IgD-negative memory B cell (primary cell): ENCODE measurements around the gene AFF3. TPM values are rescaled to one million over a fixed set of nuclear protein-coding genes. Genes with fewer than 3 reads are reported as not detected.

ENCODE experiments used
- H3K27ac Mint-ChIP-seq, 3 donors: one replicate each; pipeline ENCODE4 v1.8.0; 2020 to 2022; ENCODE audit warnings: mild to moderate bottlenecking in 3 of 3, mixed read lengths in 3 of 3, moderate library complexity in 1 of 3
- H3K27me3 Mint-ChIP-seq: one replicate; pipeline ENCODE4 v1.8.0; 2021; ENCODE audit warnings: mixed read lengths
- H3K36me3 Mint-ChIP-seq: one replicate; pipeline ENCODE4 v1.8.0; 2020; ENCODE audit warnings: mild to moderate bottlenecking, mixed read lengths
- H3K4me1 Mint-ChIP-seq, 3 donors: one replicate each; pipeline ENCODE4 v1.8.0; 2020 to 2022; ENCODE audit warnings: mixed read lengths in 3 of 3, mild to moderate bottlenecking in 1 of 3
- H3K4me3 Mint-ChIP-seq, 4 donors: one replicate each; pipeline ENCODE4 v1.8.0; 2020 to 2022; ENCODE audit warnings: mild to moderate bottlenecking in 4 of 4, mixed read lengths in 4 of 4, moderate library complexity in 3 of 4
- H3K9me3 Mint-ChIP-seq, 3 donors: one replicate each; pipeline ENCODE4 v1.8.0; 2020 to 2021; ENCODE audit warnings: mixed read lengths in 3 of 3, mild to moderate bottlenecking in 1 of 3
- polyA plus RNA-seq: library from polyadenylated mRNA; unstranded; fragments of 300-500 nt; fragmentation: Illumina TruSeq; gene quantifications from one replicate; pipeline ENCODE4 v1.2.3, GENCODE V29; 2021

The AFF3 gene
- polyA plus RNA-seq, 1 donor from 2014 or later = 85.9 TPM

DNA sequence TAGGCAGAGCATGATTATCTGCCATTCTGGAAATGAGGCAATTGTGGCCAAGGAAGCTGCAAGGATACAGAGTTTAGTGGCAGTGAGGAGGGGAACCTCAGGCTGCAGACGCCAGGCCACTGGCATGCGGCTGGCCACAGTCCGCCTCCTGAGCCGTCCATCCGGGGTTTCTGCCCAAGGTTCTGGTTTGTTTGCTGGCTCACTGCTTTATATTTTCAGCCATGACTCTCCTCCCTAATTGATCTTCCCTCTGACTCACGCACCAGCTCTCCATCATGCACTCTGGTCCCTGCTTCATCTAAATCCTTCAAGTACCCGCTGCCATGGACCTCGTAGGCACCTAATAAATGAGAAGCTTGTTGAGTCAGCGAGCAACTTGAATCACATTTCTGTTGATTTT lies 544.8 kb downstream of the AFF3 start:
- Mint-ChIP-seq H3K9me3 (no peaks in the 10 kb centered on the region), H3K4me3 (no peak overlapping the region), H3K4me1 (peaks cover 0 to 3% (median 0%) of the 10 kb centered on the region in 3 donors), H3K27ac (peak overlapping the region in 1 of 3 donors; percentile 28), H3K36me3 (peaks cover 9% of the 10 kb centered on the region), H3K27me3 (no peaks in the 10 kb centered on the region)

DNA sequence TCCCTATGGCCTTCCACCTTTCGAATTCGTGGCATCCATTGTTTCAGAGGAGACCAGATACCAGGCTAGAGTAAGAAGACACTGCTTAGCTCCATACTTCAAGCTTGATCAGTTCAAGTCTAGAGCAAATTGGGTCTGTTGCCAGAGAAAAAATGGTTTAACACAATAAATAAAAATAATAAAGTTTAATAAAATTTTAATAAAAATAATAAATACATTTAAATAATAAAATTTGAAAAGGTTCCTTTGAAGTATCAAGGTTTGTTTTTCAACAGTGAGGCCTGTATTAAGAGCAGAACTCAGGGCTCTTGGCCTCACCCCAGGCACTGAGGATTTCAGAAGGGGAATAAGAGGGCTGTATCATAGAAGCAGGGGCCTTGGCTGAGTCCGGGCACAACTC lies 547.0 kb downstream of the AFF3 start:
- Mint-ChIP-seq H3K36me3 (peaks cover 9% of the 10 kb centered on the region), H3K4me1 (peaks cover 0 to 3% (median 0%) of the 10 kb centered on the region in 3 donors), H3K9me3 (no peaks in the 10 kb centered on the region), H3K4me3 (no peak overlapping the region), H3K27ac (no peak overlapping the region), H3K27me3 (no peaks in the 10 kb centered on the region)

DNA sequence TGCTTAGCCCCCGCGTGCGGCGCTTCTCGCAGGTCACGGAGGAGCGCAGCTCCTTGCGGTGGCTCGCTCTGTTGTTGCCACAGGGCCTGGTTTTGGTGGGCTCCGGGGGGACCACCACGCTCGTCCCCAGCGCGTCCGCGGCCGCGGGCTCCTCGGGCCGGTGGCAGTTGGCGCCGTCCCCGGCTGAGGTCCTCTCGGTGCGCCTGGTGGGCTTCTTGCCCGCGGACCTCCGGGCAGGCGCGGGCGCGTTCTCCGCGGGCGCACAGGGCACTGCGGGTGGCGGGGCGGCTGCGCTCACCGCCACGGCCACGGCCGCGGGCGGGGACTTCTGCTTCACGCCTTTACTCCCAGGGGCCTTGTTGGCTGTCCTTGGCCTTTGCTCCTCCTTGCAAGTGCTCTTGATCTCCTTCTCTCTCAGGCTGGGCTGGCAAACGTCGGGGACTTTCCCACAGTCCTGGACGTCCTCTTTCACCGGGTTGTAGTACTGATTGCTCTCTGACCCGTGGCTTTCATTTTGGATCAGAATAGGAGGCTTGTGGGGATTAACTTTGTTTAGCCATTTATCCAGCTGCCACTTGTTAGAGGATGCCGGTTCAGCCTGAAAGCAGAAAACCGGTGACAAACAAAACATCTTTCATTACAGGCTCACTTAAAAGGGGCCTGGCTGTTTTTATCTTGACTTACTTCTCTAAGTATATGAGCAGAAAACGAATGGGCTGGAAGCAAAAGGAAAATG lies 548.5 kb downstream of the AFF3 start:
- Mint-ChIP-seq H3K4me1 (peaks cover 0 to 5% (median 0%) of the 10 kb centered on the region in 3 donors), H3K4me3 (no peak overlapping the region), H3K27me3 (no peaks in the 10 kb centered on the region), H3K36me3 (peaks cover 5% of the 10 kb centered on the region), H3K9me3 (no peaks in the 10 kb centered on the region), H3K27ac (peak overlapping the region in 1 of 3 donors; percentile 37)

GRCh38 chr2:99576775-99577174 lies 565.6 kb downstream of the AFF3 start:
- Mint-ChIP-seq H3K27me3 (no peaks in the 10 kb centered on the region), H3K4me3 (no peak overlapping the region), H3K36me3 (peaks cover 4% of the 10 kb centered on the region), H3K27ac (no peak overlapping the region), H3K9me3 (no peaks in the 10 kb centered on the region), H3K4me1 (no peaks in the 10 kb centered on the region)

DNA sequence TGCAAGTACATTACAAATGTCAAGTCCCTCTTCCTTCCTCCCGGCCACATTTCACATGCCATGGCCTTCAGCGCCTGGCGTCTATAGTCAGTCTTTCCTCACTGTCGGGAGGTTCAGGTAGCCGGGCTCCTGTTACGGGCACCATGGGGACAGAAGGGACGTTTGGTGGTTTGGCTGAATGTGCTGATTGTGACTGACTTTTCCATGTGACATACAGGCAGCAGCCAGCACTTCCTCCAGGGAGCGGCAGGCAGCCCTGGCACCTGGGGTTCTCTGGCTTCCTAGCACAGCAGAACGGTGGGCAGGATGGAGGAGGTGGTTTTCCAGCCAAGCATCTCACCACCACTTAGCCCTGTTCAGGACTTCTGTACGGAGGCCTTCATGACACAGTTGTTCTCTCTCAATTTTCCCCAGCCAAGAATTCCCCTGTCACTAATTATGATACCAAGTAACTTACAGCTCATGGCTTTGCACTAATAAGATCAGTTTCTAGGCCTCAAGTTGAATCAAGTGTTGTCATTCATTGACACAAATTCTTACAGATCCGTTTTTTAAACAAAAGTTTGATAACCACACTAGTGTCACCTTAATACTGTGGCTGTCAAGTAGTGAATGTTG lies 568.6 kb downstream of the AFF3 start:
- H3K36me3 Mint-ChIP-seq = peaks cover 6% of the 10 kb centered on the region
- no peak overlapping the region for H3K27ac Mint-ChIP-seq
- no peak overlapping the region for H3K4me3 Mint-ChIP-seq
- H3K4me1 Mint-ChIP-seq = no peaks in the 10 kb centered on the region
- H3K9me3 Mint-ChIP-seq = no peaks in the 10 kb centered on the region
- no peaks in the 10 kb centered on the region for H3K27me3 Mint-ChIP-seq

DNA sequence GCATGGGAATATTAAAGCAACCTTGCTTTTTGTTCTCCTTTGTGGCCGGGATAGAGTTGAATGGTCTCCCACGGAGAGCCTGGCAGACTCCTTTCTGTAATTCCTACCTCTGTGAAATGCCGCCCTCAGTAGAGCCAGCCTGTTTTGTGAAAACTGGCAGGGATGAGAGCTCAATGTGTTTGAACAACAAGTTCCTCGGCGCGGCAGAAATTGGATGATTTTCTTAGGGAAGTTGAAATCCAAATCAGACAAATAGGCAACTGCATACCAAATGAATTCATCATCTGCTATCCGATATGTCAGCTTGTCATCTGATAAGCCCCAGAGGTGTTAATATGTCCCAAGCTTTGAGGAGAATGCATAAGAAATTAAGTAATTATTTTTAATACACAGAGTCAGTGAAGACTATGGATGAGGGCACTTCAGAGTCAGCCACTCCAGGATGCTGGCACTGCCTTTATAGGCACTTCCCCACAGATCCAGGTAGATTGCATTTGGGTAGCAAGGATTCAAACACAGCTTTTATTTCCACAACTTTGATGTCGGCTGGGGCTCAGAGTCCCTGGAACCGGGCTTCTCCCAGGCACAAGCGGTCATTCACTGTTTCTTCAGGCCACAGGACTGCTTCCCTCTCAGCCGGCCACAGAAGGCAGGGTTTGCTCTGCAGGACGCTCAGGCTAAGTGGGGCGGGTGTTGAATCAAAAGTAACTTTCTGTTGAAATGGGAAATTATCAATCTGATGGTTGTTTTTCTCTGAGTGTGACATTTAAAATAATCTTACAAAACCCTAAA lies 569.8 kb downstream of the AFF3 start:
- no peaks in the 10 kb centered on the region for H3K27me3 Mint-ChIP-seq
- no peaks in the 10 kb centered on the region for H3K9me3 Mint-ChIP-seq
- peak overlapping the region in 1 of 3 donors; percentile 47 for H3K27ac Mint-ChIP-seq
- no peak overlapping the region for H3K4me3 Mint-ChIP-seq
- H3K36me3 Mint-ChIP-seq = peaks cover 6% of the 10 kb centered on the region
- H3K4me1 Mint-ChIP-seq = no peaks in the 10 kb centered on the region

DNA sequence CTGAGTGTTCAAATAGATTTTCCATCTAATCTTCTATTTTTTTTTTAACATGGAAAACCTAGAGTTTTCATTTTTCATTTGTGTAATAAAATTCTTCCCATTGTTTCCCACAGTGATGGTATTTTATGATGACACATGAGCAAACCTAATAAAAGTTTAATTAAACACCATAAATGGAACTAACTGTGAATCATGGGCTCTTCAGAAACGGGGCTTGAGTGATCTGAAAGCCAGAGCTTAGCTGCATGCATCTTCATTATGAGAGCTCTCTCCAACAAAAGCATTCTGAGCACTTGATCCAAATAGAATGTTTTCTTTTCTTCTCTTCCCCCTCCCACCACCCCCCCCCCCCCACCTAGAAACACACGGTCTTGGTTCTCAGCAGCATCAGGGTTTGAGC lies 570.4 kb downstream of the AFF3 start:
- Mint-ChIP-seq H3K36me3 (peaks cover 8% of the 10 kb centered on the region), H3K27ac (no peak overlapping the region), H3K9me3 (no peaks in the 10 kb centered on the region), H3K4me3 (no peak overlapping the region), H3K4me1 (no peaks in the 10 kb centered on the region), H3K27me3 (no peaks in the 10 kb centered on the region)

DNA sequence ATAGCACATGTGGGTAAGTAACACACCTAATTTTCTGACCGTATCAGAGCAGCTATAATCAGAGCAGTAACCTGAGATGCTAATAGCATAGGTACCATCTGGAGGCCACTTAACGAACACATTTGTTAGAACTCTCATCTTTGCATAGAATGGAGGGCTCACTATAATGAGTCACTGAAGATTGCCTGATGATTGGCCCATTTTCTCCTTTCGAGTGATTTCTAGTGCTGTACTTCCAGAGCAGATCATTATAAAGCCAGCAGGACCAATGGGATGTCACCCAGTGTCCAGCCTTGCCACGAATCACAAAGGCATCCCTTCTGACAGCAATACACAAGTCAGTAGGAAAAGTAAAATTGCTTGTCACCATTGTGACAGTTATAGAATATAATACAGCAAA lies 570.9 kb downstream of the AFF3 start:
- peaks cover 8% of the 10 kb centered on the region for H3K36me3 Mint-ChIP-seq
- no peaks in the 10 kb centered on the region for H3K9me3 Mint-ChIP-seq
- no peaks in the 10 kb centered on the region for H3K27me3 Mint-ChIP-seq
- H3K4me3 Mint-ChIP-seq = no peak overlapping the region
- H3K27ac Mint-ChIP-seq = no peak overlapping the region
- H3K4me1 Mint-ChIP-seq = no peaks in the 10 kb centered on the region

DNA sequence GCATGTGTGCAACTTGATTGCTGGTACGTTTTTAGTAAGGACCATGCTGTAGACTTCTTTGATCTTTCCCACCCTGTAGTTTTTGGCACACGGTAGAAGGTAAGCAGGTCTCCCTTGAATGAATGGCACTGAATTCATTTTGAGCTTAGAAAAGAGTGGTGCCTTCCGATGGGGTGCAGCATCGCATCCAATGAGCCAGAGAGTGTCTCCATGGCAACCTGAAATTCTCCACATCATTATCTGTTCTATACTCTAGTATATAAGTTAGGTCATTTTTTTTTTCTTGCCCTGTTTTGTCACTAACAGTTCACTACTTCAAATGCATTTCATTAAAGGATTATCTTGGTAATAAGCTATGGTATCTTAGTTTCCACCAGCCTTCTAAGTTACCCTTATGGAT lies 571.4 kb downstream of the AFF3 start:
- Mint-ChIP-seq H3K9me3 (no peaks in the 10 kb centered on the region), H3K36me3 (peaks cover 8% of the 10 kb centered on the region), H3K4me1 (no peaks in the 10 kb centered on the region), H3K27ac (peak overlapping the region in 1 of 3 donors; percentile 40), H3K27me3 (no peaks in the 10 kb centered on the region), H3K4me3 (no peak overlapping the region)

GRCh38 chr2:99569386-99569785 lies 573.0 kb downstream of the AFF3 start:
- peaks cover 8% of the 10 kb centered on the region for H3K36me3 Mint-ChIP-seq
- H3K4me1 Mint-ChIP-seq = no peaks in the 10 kb centered on the region

GRCh38 chr2:99565227-99565626 lies 577.2 kb downstream of the AFF3 start:
- Mint-ChIP-seq H3K36me3 (peaks cover 2% of the 10 kb centered on the region), H3K9me3 (no peaks in the 10 kb centered on the region), H3K4me1 (no peaks in the 10 kb centered on the region), H3K27ac (no peak overlapping the region), H3K27me3 (no peaks in the 10 kb centered on the region), H3K4me3 (no peak overlapping the region)

More at GRCh38 chr2:99569386-99569785, 573.0 kb downstream of the AFF3 start:
- no peaks in the 10 kb centered on the region for H3K9me3 Mint-ChIP-seq
- H3K27me3 Mint-ChIP-seq = no peaks in the 10 kb centered on the region
- H3K27ac Mint-ChIP-seq = no peak overlapping the region
- no peak overlapping the region for H3K4me3 Mint-ChIP-seq

GRCh38 chr2:99562516-99562915 lies 579.9 kb downstream of the AFF3 start:
- Mint-ChIP-seq H3K27ac (peak overlapping the region in 2 of 3 donors; percentile 5 to 86), H3K36me3 (peaks cover 6% of the 10 kb centered on the region), H3K27me3 (no peaks in the 10 kb centered on the region), H3K4me3 (no peak overlapping the region), H3K4me1 (peaks cover 3 to 8% (median 5%) of the 10 kb centered on the region in 3 donors), H3K9me3 (no peaks in the 10 kb centered on the region)

DNA sequence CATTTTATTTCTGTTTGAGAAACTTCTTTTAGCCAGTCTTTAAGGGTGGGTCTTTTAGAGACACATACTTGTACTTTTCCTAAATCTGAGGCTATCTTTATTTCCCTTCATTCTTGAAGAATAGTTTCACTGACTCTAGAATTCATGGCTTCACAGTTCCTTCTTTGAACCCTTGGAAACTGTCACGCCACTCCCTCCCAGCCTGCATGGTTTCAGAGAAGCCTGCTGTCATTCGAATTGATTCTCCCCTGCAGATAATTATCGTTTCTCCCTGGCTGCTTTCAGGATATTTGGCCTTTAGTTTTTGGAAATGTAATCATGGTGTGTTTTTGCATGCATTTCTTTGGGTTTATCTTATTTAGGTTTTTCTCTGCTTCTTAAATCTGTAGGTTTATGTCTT lies 580.6 kb downstream of the AFF3 start:
- Mint-ChIP-seq H3K27me3 (no peaks in the 10 kb centered on the region), H3K4me3 (no peak overlapping the region), H3K36me3 (peaks cover 7% of the 10 kb centered on the region)

DNA sequence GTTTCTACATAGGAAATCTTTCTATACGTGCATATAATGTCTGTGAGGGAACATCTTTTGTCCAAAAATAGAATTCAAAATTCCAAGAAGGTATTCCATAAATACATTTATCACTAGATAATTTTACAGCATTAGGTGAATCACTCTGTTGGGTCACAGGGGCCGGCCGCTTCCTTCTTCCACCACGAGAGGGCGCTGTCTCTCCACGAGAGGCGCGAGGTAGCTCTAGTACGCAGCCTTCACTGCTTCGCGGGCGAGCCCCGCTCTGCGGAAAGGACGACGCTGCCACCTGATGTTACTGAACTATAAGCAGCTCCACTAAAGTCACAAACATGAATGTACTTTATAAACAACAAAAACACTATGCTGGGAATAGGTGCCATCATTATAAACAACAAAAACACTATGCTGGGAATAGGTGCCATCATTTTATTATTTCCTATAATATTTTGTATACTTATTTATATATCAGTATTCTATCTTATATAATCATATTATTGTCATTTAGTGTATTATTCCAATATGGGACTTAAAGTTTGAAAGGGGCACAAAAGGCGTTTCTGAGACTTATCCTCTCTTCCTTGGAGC lies 583.2 kb downstream of the AFF3 start:
- Mint-ChIP-seq H3K4me1 (peaks cover 3 to 8% (median 5%) of the 10 kb centered on the region in 3 donors), H3K36me3 (peaks cover 9% of the 10 kb centered on the region), H3K4me3 (peak overlapping the region in 1 of 4 donors; percentile 22), H3K9me3 (no peaks in the 10 kb centered on the region), H3K27me3 (no peaks in the 10 kb centered on the region), H3K27ac (peak overlapping the region; percentile 34 to 71 (median 71))

More for the DNA sequence above, 580.6 kb downstream of the AFF3 start:
- Mint-ChIP-seq H3K27ac (peak overlapping the region in 2 of 3 donors; percentile 4 to 5), H3K9me3 (no peaks in the 10 kb centered on the region), H3K4me1 (peaks cover 3 to 8% (median 5%) of the 10 kb centered on the region in 3 donors)

- no peaks in the 10 kb centered on the region for H3K9me3 Mint-ChIP-seq
- H3K4me1 Mint-ChIP-seq = peaks cover 3 to 8% (median 5%) of the 10 kb centered on the region in 3 donors
- H3K36me3 Mint-ChIP-seq = peaks cover 11% of the 10 kb centered on the region
- H3K27me3 Mint-ChIP-seq = no peaks in the 10 kb centered on the region
- no peak overlapping the region for H3K4me3 Mint-ChIP-seq
- H3K27ac Mint-ChIP-seq = peak overlapping the region in 1 of 3 donors; percentile 73
These were observed 587.0 kb downstream of the AFF3 start for GRCh38 chr2:99555404-99555803.
